Cerebellar nuclear complex (tissue), 1 donor: ENCODE results near the gene SPTBN4.
"Not testable (repeated sequence)": the region's sequence is repeated elsewhere in the genome, so short reads cannot be mapped to it uniquely, and the experiment has no call there.

Experiments used
- DNase-seq, 2 experiments: peaks; one replicate each; lab custom pipeline; 2025; lab: John Stamatoyannopoulos, UW

The SPTBN4 gene

DNA sequence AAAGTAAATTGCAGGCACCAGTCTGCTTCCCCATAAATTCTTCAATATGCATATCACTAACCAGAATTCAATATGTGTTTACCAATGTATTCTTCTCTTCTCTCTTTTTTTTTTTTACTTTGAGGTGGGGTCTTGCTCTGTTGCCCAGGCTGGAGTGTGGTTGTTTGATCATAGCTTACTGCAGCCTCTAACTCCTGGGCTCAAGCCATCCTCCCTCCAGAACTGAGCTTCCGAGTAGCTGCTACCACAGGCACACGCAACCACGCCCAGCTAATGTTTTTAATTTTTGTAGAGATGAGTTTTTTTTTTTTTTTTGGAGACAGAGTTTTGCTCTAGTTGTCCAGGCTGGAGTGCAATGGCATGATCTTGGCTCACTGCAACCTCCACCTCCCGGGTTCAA lies 151.2 kb downstream of the SPTBN4 start:
- DNase-seq, result no peak

DNA sequence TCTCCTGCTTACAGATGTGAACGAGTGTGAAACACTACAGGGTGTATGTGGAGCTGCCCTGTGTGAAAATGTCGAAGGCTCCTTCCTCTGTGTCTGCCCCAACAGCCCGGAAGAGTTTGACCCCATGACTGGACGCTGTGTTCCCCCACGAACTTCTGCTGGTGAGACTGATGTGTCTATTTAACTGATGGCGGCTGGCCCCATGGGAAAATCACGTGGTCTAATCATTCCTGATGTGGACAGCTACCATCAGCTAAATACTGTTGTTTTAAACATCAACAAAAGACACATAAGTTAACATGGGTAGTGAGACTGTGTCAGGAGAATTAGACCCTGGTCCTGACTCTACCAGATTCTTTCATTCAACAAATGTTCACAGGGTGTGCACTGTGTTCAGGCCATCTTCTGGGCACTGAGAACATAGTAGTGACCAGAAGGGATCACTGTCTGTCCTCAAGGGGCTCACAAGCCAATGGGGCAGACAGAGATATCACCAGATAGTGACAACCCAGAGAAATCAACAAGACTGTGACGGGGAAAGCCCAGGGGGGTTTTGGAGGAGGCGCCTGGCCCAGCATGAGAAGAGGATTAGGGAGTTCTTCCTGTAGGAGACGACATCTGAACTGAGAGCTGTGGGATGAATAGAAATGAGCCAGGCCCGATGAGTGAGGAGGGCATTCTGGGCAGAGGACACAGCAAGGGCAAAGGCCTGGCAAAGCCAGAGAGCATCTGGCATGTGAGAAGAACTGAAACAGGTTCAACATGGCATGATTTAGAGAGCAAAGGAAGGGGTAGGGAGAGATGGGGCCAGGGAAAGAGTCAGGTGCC lies 152.7 kb downstream of the SPTBN4 start:
- DNase-seq, result no peak

DNA sequence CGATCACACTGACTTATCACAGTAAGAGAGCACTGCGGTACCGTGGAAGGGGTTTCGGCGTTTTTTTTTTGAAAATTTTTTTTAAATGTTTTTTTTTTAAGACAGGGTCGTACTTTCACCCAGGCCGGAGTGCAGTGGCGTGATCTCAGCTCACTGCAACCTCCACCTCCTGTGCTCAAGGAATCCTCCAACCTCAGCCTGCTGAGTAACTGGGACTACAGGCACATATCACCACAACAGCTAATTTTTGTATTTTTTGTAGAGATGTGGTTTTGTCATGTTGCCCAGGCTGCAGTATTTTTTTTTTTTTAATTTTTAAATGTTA lies 153.3 kb downstream of the SPTBN4 start:
- no peak for DNase-seq

DNA sequence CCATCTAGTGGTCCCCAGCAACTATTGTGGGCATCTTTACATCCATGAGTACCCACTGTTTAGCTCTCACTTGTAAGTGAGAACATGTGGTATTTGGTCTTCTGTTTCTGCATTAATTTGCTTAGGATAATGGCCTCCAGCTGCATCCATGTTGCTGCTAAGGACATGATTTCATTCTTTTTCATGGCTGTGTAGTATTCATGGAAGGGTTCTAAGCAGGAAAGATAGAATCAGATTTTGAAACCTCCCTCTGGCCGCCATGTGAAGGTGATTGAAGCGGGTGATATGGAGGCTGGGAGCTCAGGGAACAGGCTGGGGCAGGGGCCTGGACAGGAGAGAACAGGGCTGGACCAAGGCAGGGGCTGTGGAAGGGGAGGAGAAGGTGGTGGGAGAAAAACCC lies 154.5 kb downstream of the SPTBN4 start:
- no peak for DNase-seq

DNA sequence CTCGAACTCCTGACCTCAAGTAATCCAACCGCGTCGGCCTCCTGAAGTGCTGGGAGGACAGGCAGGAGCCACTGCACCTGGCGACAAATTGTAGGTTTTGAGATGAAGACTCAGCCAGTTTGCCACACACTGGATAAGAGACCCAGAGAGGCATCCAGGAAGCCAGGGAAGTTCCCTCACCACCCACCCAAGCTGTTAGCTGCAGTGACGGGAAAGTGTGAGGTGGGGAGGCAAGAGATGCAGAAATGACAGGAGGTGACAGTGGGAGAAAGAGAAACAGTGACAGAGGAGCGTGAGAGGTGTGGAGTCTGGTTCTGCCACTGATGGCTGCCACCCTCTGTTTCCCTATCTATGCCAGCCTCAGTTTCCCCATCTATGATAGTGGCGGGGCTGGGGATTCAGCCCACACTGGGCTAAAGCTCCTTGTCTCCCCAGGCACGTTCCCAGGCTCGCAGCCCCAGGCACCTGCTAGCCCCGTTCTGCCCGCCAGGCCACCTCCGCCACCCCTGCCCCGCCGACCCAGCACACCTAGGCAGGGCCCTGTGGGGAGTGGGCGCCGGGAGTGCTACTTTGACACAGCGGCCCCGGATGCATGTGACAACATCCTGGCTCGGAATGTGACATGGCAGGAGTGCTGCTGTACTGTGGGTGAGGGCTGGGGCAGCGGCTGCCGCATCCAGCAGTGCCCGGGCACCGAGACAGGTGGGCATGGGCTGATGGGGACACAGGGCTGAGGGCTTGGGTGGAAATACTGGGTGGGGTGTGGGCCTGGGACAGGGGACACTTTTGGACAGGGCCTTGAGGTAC lies 155.4 kb downstream of the SPTBN4 start:
- DNase-seq, result no peak

DNA sequence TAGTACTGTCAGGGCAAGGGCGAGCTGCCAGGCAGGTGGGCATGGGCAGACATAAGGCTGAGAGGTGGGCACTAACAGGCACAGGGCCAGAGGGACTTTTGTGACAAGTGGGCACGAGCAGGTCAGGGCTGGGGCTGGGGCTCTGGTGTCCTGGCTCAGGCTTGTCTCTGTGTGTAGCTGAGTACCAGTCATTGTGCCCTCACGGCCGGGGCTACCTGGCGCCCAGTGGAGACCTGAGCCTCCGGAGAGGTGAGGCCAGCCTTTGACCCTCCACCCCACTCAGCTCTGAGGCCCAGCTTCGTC lies 155.9 kb downstream of the SPTBN4 start:
- DNase-seq, result no peak

DNA sequence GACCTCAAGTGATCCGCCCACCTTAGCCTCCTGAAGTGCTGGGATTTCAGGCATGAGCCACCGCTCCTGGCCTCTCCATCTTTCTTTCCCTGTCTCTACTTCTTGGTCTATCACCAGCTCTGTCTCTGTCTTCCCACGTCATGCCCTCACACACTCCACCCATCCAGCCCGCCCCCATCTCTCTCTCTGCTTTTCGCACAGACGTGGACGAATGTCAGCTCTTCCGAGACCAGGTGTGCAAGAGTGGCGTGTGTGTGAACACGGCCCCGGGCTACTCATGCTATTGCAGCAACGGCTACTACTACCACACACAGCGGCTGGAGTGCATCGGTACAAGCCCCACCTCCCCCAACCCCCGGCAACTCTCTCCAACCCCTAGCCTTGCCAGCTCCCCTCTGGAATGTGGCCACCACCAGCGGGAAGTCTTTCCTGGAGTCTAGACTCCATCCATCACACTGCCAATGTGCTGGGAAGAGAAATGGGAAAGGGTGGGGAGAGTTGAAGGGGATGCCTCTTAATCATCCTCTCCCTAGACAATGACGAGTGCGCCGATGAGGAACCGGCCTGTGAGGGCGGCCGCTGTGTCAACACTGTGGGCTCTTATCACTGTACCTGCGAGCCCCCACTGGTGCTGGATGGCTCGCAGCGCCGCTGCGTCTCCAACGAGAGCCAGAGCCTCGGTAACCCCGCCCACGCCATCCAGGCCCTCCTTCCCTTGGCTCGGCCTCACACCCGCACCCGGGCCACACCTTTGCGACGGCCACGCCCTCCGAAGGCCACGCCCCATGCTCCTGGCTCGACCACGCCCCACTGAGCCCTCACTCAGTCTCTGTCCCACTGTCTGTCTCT lies 156.8 kb downstream of the SPTBN4 start:
- DNase-seq, result no peak

DNA sequence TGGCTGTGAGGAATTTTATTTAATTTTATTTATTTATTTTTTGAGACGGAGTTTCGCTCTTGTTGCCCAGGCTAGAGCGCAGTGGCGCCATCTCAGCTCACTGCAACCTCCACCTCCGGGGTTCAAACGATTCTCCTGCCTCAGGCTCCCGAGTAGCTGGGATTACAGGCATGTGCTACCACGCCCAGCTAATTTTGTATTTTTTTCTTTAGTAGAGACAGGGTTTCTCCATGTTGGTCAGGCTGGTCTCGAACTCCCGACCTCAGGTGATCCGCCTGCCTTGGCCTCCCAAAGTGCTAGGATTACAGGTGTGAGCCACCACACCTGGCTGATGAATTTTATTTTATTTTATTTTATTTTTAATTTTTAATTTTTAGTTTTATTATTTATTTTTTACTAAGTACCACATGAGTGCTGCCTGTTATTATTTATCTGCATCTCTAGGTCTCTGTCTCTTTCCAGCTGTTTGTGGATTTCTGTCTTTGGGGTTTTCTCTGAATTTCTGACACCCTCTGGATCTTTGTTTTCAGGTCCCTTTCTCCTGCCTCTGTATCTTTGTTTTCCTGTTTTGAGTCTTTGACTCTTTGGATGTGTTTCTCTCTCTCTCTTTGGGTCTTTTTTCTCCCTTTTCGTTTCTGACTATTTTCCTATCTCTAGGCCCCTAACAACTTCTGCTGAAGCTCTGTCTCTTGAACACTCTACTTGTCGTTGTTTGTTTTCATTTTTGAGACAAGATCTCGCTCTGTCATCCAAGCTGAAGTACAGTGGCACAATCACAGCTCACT lies 157.8 kb downstream of the SPTBN4 start:
- not testable (repeated sequence) for DNase-seq

DNA sequence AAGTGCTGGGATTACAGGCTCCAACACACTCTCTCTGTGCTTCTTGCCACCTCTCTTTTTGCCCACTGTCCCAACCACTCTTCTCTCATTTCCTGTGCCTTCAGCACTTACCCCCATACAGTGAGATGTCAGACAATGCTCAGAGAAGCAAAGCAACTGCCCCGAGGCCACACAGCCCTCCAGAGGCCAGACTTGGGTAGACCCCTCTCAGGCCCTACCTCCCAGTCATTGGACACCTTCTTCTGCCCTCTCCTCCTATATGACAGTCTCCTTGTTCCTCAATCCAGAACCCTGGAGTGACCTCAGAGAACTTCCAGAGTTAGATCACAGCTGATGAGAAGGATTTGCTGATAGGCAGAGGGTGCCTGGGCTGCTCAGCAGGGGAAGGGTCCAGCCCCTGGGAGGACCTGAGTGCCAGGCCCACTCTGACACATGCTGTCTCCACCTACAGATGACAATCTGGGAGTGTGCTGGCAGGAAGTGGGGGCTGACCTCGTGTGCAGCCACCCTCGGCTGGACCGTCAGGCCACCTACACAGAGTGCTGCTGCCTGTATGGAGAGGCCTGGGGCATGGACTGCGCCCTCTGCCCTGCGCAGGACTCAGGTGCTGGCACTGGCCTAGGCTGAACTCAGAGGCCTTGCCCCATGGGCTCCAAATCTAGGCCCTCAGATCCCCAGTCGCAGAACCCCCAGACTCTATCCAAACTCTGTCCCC lies 158.8 kb downstream of the SPTBN4 start:
- no peak for DNase-seq
